ENCODE results near the gene LCTL. TPM values are rescaled to one million over a fixed set of nuclear protein-coding genes. Genes with fewer than 3 reads are reported as not detected.

Gene LCTL
- total and polyA plus RNA-seq, 10 of the 15 experiments (the other 5 are each of a cell fraction or from before 2014, with no cell fraction given), result 0.07 to 0.76 (median 0.40) TPM; not detected in 5

- H3K4me3 ChIP-seq, result no peak overlapping the region
- no peaks in the 10 kb centered on the region for H3K36me3 ChIP-seq (ENCODE audit: control insufficient read depth in 2 of 2, insufficient read depth in 2 of 2, low read length in 1 of 2)
- ATAC-seq, result no peak
- no peaks in the 10 kb centered on the region for H4K20me1 ChIP-seq (ENCODE audit: control insufficient read depth, insufficient read depth)
- RAD21 ChIA-PET (ENCODE audit: unreplicated experiment), result interaction anchor here (2.5 kb wide), 1 partner anchor 252 kb away, joined by 10 read pairs; no protein-coding TSS in a partner anchor
- no peak overlapping the region for H2AFZ ChIP-seq (ENCODE audit: control insufficient read depth, low read depth, low read length)
- intact Hi-C loops (cut with micrococcal nuclease; ENCODE audit: unreplicated experiment), result no loop called here
- H3K79me2 ChIP-seq (ENCODE audit: control insufficient read depth, insufficient read depth, low read length), result no peaks in the 10 kb centered on the region
- in situ Hi-C loops (cut with MboI), result loop anchor here (10.0 to 25.0 kb wide), 2 partner anchors 163 to 245 kb away; no protein-coding TSS in a partner anchor
- no peak for DNase-seq (ENCODE audit: low read depth, low spot score)
- TF ChIP-seq BMI1 (IDR thresholded peaks at IDR 0.05; ENCODE audit: borderline replicate concordance) (no peak), ZSCAN29 (IDR thresholded peaks at IDR 0.05) (no peak), NKRF (conservative IDR thresholded peaks at IDR 0.05) (no peak), ZNF622 (IDR thresholded peaks at IDR 0.05) (no peak), DPF2 (IDR thresholded peaks at IDR 0.05) (no peak), BCL3 (IDR thresholded peaks at IDR 0.05; ENCODE audit: borderline replicate concordance, insufficient read depth, low read depth, low read length, poor library complexity, severe bottlenecking) (no peak), BCLAF1 (IDR thresholded peaks at IDR 0.05) (no peak), CBFB (IDR thresholded peaks at IDR 0.05; ENCODE audit: low read depth) (no peak), SREBF2 (IDR thresholded peaks at IDR 0.05; ENCODE audit: low read length) (no peak), GATAD2B (conservative IDR thresholded peaks at IDR 0.05; ENCODE audit: low read depth) (no peak), RCOR1 (conservative IDR thresholded peaks at IDR 0.05; ENCODE audit: low read depth, low read length) (no peak), MEF2A (IDR thresholded peaks at IDR 0.05; ENCODE audit: insufficient read depth, low read depth, low read length) (no peak), SRF (IDR thresholded peaks at IDR 0.05; ENCODE audit: low read depth in 2 of 2, low read length in 2 of 2) (no peak), JUNB (IDR thresholded peaks at IDR 0.05) (no peak)
- H3K27me3 ChIP-seq (replicated peaks in 1 of 2; ENCODE audit: control insufficient read depth in 2 of 2, insufficient read depth in 2 of 2, low read length in 1 of 2), result no peaks in the 10 kb centered on the region
- SMC1A ChIA-PET (ENCODE audit: uncharacterized antibody, unreplicated experiment), result no interaction called here
- no peak overlapping the region for H3K27ac ChIP-seq (ENCODE audit: control insufficient read depth, insufficient read depth)
- CTCF ChIA-PET, result interaction anchor here (0.9 to 1.2 kb wide), 3 partner anchors 19 to 252 kb away, joined by 3 to 5 read pairs (median 3); no protein-coding TSS in a partner anchor
- no peaks in the 10 kb centered on the region for H3K4me1 ChIP-seq (ENCODE audit: control insufficient read depth, insufficient read depth, low read length)
- POLR2A ChIA-PET, result no interaction called here
- H3K9me3 ChIP-seq (replicated peaks; ENCODE audit: control insufficient read depth, insufficient read depth, low read length), result no peaks in the 10 kb centered on the region
- no peak overlapping the region for H3K9ac ChIP-seq (ENCODE audit: control insufficient read depth, insufficient read depth, low read length)
- FAIRE-seq, result no peak
- BruUV-seq (replicated peaks), result no TSS peak
- no peak overlapping the region for H3K4me2 ChIP-seq (ENCODE audit: control insufficient read depth, insufficient read depth)
- 37% methylated on average over 13 of the region's 13 CpGs for WGBS (ENCODE audit: insufficient coverage, insufficient replicate concordance, low lambda C conversion rate, missing lambda C conversion rate)
Observed at GRCh38 chr15:66599536-66600239, 33.9 kb upstream of the LCTL start.

Measured in GM12878 (cell line).